DOHH2 (cell line): ENCODE data around the gene MOB2.

Experiments
- EZH2phosphoT487 ChIP-seq: fragments of 200-600 bp; sonication (generic); IDR thresholded peaks from 2 replicates; pipeline ENCODE4 v1.6.1; 2017; ENCODE audit warnings: borderline replicate concordance, mild to moderate bottlenecking, antibody characterized with exemption, low read length, moderate library complexity, mixed read lengths
- TF ChIP-seq, protein P1 (sequence below): fragments of 200-600 bp; sonication (generic); IDR thresholded peaks from one replicate; pipeline ENCODE4 v1.5.1; 2014; ENCODE audit warnings: antibody characterized with exemption, mild to moderate bottlenecking, low read depth, low read length; ENCODE audit not compliant: poor library complexity, severe bottlenecking

DNA sequence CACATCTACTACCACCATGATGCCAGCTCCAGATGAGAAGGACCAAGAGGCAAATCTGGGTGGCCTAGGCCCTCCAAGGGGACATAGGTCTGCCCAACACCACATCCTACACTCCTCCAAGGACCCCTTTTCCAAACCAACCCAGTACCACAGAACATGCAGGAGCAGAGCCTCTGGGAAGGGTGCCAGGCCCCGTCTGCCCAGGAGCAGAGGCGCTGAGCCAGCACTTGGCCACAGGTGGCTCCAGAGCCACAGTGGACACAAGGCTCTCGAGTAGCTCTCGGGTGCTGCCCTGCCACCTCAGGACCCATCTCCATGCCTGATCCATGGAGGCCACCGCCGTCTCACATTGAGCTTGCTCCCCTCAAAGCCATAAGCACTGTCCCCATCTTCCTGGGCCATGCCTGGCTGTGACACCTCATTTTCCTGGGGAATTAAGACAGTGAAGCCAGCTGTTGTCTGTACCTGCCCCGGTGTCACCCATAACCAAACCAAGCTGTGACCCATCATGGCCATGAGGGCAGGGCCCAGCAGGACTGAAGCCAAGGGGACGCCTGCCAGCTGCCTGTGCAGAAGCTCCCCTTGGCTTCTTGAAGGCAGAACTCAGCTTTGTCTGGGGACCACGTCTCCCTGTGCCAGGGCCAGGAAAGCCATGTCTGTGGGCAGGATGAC lies 7.4 kb downstream of the MOB2 start:
- TF ChIP-seq, protein P1, sequence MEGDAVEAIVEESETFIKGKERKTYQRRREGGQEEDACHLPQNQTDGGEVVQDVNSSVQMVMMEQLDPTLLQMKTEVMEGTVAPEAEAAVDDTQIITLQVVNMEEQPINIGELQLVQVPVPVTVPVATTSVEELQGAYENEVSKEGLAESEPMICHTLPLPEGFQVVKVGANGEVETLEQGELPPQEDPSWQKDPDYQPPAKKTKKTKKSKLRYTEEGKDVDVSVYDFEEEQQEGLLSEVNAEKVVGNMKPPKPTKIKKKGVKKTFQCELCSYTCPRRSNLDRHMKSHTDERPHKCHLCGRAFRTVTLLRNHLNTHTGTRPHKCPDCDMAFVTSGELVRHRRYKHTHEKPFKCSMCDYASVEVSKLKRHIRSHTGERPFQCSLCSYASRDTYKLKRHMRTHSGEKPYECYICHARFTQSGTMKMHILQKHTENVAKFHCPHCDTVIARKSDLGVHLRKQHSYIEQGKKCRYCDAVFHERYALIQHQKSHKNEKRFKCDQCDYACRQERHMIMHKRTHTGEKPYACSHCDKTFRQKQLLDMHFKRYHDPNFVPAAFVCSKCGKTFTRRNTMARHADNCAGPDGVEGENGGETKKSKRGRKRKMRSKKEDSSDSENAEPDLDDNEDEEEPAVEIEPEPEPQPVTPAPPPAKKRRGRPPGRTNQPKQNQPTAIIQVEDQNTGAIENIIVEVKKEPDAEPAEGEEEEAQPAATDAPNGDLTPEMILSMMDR = no peak
- no peak for TF ChIP-seq EZH2phosphoT487
